Cardiac muscle cell (in vitro differentiated cells and primary cell): ENCODE measurements around the gene PICK1. TPM values are rescaled to one million over a fixed set of nuclear protein-coding genes. Genes with fewer than 3 reads are reported as not detected.

Experiments
- DNase-seq, 2 donors: peaks; one replicate each; pipeline versions ENCODE4 v3.0.0 to v3.0.0-alpha.2; 2010 to 2017; ENCODE audit warnings: low read depth in 1 of 2, low spot score in 1 of 2
- H3K27ac ChIP-seq: fragments of 200-600 bp; sonication (generic); 2 replicates; pipeline ENCODE4 v1.5.1; 2016
- H3K27me3 ChIP-seq: fragments of 200-600 bp; sonication (generic); 2 replicates; pipeline ENCODE4 v1.6.0; 2016; ENCODE audit warnings: control low read depth
- H3K36me3 ChIP-seq: fragments of 200-600 bp; sonication (generic); 2 replicates; pipeline ENCODE4 v1.5.1; 2016; ENCODE audit warnings: control low read depth
- H3K4me1 ChIP-seq: fragments of 200-600 bp; sonication (generic); 2 replicates; pipeline ENCODE4 v1.8.1; 2017; ENCODE audit warnings: low read depth, mild to moderate bottlenecking, mixed run types
- H3K4me3 ChIP-seq: fragments of 200-600 bp; sonication (generic); 2 replicates; pipeline ENCODE4 v1.5.1; 2016; ENCODE audit warnings: mild to moderate bottlenecking
- H3K9me3 ChIP-seq: fragments of 200-600 bp; sonication (generic); 2 replicates; pipeline ENCODE4 v1.5.1; 2017; ENCODE audit warnings: low read depth, mild to moderate bottlenecking, control low read depth
- polyA plus RNA-seq: library from polyadenylated mRNA; unstranded; fragments of >200 nt; fragmentation: Nextera tagmentation; extraction: Ambion mirVana; gene quantifications from 2 replicates; pipeline ENCODE4 v1.2.1, GENCODE V29; 2016
- total RNA-seq: library from RNA; depleted of rRNA; stranded (reverse); fragments of >200 nt; gene quantifications from 2 replicates; pipeline ENCODE4 v1.2.3, GENCODE V29; 2016
- TF ChIP-seq, protein P1 (sequence below): IDR thresholded peaks from 2 replicates; pipeline ENCODE4 v1.5.1; 2012; ENCODE audit warnings: low read depth, mild to moderate bottlenecking, low read length

Gene PICK1
- total and polyA plus RNA-seq, 2 experiments from 2014 or later = 57.8 to 60.4 TPM

DNA sequence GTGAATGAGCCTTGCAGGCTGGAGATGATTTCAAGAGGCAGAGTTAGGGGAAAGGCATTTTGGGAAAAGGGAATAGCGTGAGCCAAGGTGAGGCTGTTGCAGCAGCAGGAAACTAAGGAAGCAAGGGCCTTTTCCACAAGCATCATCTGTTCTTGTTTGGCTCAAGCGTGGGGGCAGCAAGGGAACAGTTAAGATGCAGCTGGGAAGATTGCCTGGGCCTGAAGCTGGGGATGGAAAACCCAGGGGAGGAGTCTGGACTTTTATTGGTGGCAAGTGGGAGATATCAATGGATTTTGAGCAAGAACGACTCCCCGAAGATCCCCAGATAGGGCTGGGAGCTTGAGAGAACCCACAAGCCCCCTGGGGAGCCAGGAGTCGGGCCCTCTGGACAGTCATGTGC, 27.3 kb upstream of the PICK1 start:
- DNase-seq = no peak
- no peaks in the 10 kb centered on the region for H3K36me3 ChIP-seq
- H3K27ac ChIP-seq = peak overlapping the region; percentile 24
- no peak overlapping the region for H3K4me3 ChIP-seq
- H3K9me3 ChIP-seq = no peaks in the 10 kb centered on the region
- peaks cover 19% of the 10 kb centered on the region for H3K4me1 ChIP-seq
- TF ChIP-seq, protein P1, sequence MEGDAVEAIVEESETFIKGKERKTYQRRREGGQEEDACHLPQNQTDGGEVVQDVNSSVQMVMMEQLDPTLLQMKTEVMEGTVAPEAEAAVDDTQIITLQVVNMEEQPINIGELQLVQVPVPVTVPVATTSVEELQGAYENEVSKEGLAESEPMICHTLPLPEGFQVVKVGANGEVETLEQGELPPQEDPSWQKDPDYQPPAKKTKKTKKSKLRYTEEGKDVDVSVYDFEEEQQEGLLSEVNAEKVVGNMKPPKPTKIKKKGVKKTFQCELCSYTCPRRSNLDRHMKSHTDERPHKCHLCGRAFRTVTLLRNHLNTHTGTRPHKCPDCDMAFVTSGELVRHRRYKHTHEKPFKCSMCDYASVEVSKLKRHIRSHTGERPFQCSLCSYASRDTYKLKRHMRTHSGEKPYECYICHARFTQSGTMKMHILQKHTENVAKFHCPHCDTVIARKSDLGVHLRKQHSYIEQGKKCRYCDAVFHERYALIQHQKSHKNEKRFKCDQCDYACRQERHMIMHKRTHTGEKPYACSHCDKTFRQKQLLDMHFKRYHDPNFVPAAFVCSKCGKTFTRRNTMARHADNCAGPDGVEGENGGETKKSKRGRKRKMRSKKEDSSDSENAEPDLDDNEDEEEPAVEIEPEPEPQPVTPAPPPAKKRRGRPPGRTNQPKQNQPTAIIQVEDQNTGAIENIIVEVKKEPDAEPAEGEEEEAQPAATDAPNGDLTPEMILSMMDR = no peak
- H3K27me3 ChIP-seq = no peaks in the 10 kb centered on the region

DNA sequence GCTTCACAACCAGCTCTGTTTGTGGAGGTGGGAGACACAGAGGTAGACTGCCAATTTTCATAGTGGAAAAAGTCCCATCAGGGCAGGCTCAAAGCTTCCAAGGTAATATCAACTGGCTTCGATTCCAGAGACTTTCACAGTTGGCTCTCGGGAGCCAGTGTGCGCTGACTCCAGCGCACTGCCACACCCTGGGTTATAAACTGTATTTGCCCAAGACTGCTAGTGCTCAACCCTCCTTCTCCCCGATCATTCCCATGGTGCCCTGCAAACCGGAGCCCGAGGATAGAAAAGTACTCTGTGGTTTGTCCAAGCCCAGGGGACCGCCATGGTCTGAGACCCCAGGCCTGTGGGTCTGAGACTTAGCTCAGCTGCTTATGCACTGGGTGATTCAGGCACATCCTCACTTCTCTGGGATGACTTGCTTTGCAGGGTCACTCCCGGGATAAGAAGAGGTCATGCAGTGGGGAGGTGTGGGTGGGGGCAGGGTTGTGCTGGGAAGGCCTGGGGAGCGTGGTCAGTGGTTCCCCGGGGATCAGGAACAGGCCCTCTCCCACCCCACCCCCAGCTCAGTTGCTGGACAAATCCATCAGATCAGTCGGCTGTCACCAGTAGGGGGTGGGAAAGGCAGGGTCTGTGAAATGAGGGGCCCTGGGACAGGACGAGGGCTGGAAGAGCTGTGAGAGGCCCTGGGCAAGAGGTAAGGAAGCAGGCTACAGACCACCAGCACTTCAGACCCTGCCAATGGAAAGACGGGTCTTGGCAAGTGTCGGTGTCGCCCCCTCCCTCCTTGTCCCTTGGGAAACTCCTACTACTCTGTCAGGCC, 26.7 kb upstream of the PICK1 start:
- Histone ChIP-seq H3K27me3 (no peaks in the 10 kb centered on the region), H3K27ac (peak overlapping the region; percentile 24), H3K36me3 (no peaks in the 10 kb centered on the region), H3K9me3 (no peaks in the 10 kb centered on the region), H3K4me3 (no peak overlapping the region), H3K4me1 (peaks cover 19% of the 10 kb centered on the region)
- TF ChIP-seq, protein P1 = no peak
- peak in 1 of 2 donors; percentile 17 for DNase-seq

DNA sequence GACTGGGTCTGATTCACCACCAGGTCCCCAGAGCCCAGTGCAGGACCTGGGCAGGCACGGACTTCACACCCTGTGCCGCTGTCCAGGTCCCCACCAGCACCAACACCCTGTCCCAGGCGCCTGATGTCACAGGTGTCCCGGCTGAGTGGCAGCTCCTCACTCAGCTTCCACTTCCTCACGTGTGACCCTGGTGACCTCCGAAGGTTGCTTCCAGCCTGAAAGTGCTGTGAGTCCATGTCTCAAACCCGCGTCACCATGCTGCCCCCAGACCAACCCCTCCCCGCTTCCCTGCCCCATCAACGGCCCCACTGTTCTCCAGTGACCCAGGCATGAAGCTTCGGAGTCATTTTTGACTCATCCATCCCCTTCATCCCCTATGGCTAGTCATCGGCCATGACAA, 25.7 kb upstream of the PICK1 start:
- no peak for DNase-seq
- Histone ChIP-seq H3K4me3 (no peak overlapping the region), H3K36me3 (no peaks in the 10 kb centered on the region), H3K27me3 (no peaks in the 10 kb centered on the region), H3K27ac (peak overlapping the region; percentile 24), H3K4me1 (peaks cover 19% of the 10 kb centered on the region), H3K9me3 (no peaks in the 10 kb centered on the region)
- TF ChIP-seq, protein P1 = no peak

DNA sequence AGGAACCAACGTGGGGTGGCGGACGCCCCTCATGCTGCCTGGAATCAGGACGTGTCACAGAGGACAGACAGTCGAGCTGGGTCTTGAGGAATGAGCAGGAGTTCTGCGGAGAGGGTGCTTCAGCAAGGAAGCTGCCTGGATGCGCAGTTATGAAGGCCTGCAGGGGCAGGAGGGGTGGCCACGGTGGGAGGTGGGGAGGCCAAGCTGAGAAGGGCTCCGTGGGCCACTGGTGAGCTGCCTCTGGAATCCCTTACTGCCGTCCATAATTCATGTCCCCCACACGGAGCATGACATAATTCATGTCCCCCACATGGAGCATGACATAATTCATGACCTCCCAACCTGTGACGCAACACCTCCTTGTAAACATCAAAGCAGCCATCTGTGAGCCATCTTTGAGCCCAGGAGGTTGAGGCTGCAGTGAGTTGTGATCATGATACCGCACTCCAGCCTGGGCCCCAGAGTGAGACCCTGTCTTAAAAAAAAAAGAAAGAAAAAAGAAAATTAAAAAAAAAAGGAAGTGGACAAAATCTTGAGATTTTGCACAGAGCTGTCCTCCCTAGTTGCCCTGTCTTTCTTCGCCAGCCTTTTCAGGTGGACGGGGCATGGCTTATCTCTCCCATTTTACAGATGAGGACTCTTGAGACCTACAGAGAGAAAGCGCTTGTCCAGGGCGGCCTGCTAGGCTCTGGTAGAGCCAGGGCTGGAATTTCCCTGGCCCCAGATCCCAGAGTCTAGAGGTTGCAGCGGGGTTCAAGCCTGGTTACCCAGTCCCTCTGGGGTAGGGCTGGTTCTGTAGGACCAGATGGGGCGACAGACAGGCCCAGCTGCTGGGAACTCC, 24.3 kb upstream of the PICK1 start:
- peaks cover 19% of the 10 kb centered on the region for H3K4me1 ChIP-seq
- H3K27ac ChIP-seq = no peak overlapping the region
- H3K36me3 ChIP-seq = no peaks in the 10 kb centered on the region
- H3K4me3 ChIP-seq = no peak overlapping the region
- H3K9me3 ChIP-seq = no peaks in the 10 kb centered on the region
- peak in 1 of 2 donors; percentile 79 for DNase-seq
- H3K27me3 ChIP-seq = no peaks in the 10 kb centered on the region
- TF ChIP-seq, protein P1 = no peak

DNA sequence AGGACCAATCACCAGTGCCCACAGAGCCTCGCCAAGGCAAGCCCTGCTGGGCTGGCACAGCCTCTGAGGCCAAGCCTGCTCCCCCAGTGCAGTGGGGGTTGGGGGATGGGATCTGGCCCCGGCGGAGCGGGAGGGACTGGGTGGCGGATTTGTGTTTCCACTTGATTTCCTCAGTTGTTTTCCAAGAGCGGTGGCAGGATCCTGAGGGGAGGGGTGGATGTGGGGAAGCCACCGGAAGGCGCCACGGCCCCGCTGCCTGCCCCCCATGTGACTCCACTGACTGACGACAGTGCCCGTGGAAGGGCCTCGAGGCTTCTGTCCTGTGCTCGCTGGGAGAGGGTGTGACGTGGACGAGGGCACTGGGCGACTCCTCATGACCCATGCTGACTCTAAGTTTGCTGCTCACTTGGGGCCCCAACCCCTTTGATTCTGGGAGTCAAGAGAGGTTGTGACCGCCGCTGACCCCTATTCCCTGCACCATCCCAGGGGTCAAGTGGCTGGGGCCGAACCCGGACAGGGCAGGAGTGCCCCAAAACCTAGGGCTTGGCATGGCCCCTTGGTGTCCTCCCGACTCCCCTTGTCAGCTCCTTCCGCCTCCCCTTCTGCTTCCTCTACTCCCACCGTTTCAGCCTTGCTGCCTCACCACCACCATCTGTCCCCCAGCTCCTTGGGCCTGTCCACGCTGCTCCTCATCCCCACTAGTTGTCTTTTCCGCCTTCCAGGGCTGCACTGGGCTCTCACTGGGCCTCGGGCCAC, 23.5 kb upstream of the PICK1 start:
- no peak overlapping the region for H3K27ac ChIP-seq

More for the DNA sequence above, 23.5 kb upstream of the PICK1 start:
- no peaks in the 10 kb centered on the region for H3K27me3 ChIP-seq
- no peaks in the 10 kb centered on the region for H3K9me3 ChIP-seq
- no peak overlapping the region for H3K4me3 ChIP-seq
- no peaks in the 10 kb centered on the region for H3K36me3 ChIP-seq
- TF ChIP-seq, protein P1 = no peak
- no peak for DNase-seq
- H3K4me1 ChIP-seq = peaks cover 19% of the 10 kb centered on the region
